Measurements from ENCODE around the gene USP54.

GRCh38 chr10:73576178-73576889 lies 14.8 kb downstream of the USP54 start:
- no peak for TF ChIP-seq POLR2A (IDR thresholded peaks at IDR 0.05)
- TF ChIP-seq CTCF (IDR thresholded peaks at IDR 0.05), result no peak

Measured in right lobe of liver (tissue), 4 donors.